ENCODE measurements around the gene CPSF4L.

The CPSF4L gene

DNA sequence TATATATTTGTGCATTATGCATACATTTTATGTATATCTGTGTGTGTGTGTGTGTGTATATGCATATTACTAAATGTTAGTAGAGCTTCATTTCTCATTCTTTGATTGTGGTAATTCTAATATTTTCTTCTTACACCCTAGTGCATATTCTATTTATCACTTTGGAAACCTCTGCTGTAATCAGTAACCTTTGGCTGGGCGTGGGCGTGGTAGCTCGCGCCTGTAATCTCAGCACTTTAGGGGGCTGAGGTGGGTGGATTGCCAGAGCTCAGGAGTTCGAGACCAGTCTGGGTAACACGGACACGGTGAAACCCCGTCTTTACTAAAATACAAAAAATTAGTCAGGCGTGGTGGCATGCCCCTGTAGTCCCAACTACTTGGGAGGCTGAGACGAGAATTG lies 26.9 kb downstream of the CPSF4L start:
- H3K27ac ChIP-seq: no peak overlapping the region
- no peak for TF ChIP-seq CTCF (conservative IDR thresholded peaks at IDR 0.05)

GRCh38 chr17:73232587-73233373 lies 28.9 kb downstream of the CPSF4L start:
- peak overlapping the region; percentile 90 for H3K27ac ChIP-seq
- no peak for TF ChIP-seq CTCF (conservative IDR thresholded peaks at IDR 0.05)

DNA sequence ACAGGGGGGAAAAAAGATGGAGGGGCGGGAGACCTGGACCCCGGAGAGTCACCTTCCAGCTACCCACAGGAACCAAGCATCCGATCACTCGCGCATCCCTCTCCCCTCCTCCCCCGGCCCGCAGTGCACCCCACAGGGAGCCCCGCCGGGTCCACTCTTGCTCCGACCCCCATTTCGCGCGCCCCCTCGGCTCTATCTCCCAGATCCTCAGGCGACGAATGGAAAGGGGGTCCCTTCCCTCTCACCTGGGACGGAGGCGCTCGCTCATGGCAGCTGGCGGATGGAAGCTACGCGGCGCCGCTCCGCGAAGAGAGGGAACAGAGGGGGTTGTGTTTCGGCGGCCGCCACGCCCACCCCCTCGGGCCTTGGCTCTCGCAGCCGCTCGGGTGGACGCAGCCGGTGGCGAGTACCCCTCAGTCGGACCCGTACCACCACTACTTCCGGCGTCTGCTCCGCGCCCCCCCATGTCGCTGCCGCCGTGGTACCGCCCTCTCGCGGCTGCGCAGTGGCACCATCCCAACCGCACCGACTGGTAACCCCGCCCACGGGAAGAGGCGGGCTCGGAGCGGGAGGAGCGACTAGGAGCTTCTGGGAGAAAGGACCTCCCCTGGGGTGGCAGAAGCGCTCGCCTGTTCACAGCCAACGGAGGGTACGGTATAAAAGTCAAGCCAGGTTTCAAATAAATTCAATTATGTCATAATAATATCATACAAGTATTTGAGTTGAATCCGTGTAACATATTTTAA lies 29.7 kb downstream of the CPSF4L start:
- TF ChIP-seq CTCF (conservative IDR thresholded peaks at IDR 0.05): 0 out of 2 replicates have a peak, but pooled peaks have one; percentile 14
- H3K27ac ChIP-seq: peak overlapping the region; percentile 90

DNA sequence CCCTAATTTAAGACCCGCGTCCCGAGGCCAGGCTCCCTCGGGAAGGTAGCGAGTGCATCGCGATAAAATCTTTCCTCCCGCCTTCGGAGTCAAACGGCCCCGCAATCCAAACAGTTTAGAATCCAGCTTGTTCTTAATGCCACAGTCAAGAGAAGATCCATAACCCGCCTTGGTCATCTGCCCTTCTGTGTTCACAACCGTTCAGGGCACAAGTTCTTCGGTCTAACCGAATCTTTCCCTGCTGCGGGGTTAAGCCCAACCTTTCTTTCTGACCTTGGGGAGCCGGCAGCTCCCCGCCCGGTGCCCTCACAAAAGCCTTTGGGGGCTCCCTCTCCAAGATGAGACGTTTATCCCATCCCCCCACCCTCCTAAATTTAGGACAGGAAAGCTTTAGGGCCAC lies 30.3 kb downstream of the CPSF4L start:
- peak overlapping the region; percentile 90 for H3K27ac ChIP-seq
- no peak for TF ChIP-seq CTCF (conservative IDR thresholded peaks at IDR 0.05)

- H3K27ac ChIP-seq: peak overlapping the region; percentile 90
- TF ChIP-seq CTCF (conservative IDR thresholded peaks at IDR 0.05): no peak
These were observed 31.6 kb downstream of the CPSF4L start for GRCh38 chr17:73230088-73230487.

GRCh38 chr17:73228748-73229236 lies 32.9 kb downstream of the CPSF4L start:
- H3K27ac ChIP-seq: no peak overlapping the region
- no peak for TF ChIP-seq CTCF (conservative IDR thresholded peaks at IDR 0.05)

GRCh38 chr17:73227944-73228343 lies 33.7 kb downstream of the CPSF4L start:
- no peak for TF ChIP-seq CTCF (conservative IDR thresholded peaks at IDR 0.05)
- H3K27ac ChIP-seq: no peak overlapping the region
